Measurements from ENCODE around the gene COPA. TPM values are rescaled to one million over a fixed set of nuclear protein-coding genes. Genes with fewer than 3 reads are reported as not detected.

The COPA gene
- total RNA-seq, 1 donor from 2014 or later: 143 TPM

- TF ChIP-seq CTCF (IDR thresholded peaks at IDR 0.05; ENCODE audit: unreplicated experiment): no peak
- H3K27ac Mint-ChIP-seq: peak within 1 kb of the TSS; percentile 96
- peak; percentile 83 for DNase-seq (ENCODE audit: low spot score, unreplicated experiment)
- H3K36me3 Mint-ChIP-seq (ENCODE audit: insufficient read depth): peaks cover 13% of the 10 kb centered on the region
- H3K4me1 Mint-ChIP-seq (ENCODE audit: low read depth): peaks cover 11% of the 10 kb centered on the region
- peak within 1 kb of the TSS; percentile 89 for H3K4me3 Mint-ChIP-seq (ENCODE audit: low read depth)
- no peaks in the 10 kb centered on the region for H3K27me3 Mint-ChIP-seq
- no peaks in the 10 kb centered on the region for H3K9me3 Mint-ChIP-seq (ENCODE audit: low read depth)
Measured at GRCh38 chr1:160284782-160285344, 58.2 kb downstream of the COPA start, which contains the start of gene PEX19. TSS of gene PEX19 (minus strand) at chr1:160285133. CDS start at chr1:160285124, 9 bp downstream.

GRCh38 chr1:160284220-160284781 lies 58.7 kb downstream of the COPA start:
- Mint-ChIP-seq H3K27ac (peak overlapping the region; percentile 96), H3K27me3 (no peaks in the 10 kb centered on the region), H3K9me3 (ENCODE audit: low read depth) (no peaks in the 10 kb centered on the region), H3K4me1 (ENCODE audit: low read depth) (peaks cover 11% of the 10 kb centered on the region), H3K4me3 (ENCODE audit: low read depth) (peak overlapping the region; percentile 89), H3K36me3 (ENCODE audit: insufficient read depth) (peaks cover 13% of the 10 kb centered on the region)
- no peak for TF ChIP-seq CTCF (IDR thresholded peaks at IDR 0.05; ENCODE audit: unreplicated experiment)
- DNase-seq (ENCODE audit: low spot score, unreplicated experiment): no peak

GRCh38 chr1:160282807-160283206 lies 60.2 kb downstream of the COPA start:
- peaks cover 15% of the 10 kb centered on the region for H3K36me3 Mint-ChIP-seq (ENCODE audit: insufficient read depth)
- no peaks in the 10 kb centered on the region for H3K27me3 Mint-ChIP-seq
- H3K4me1 Mint-ChIP-seq (ENCODE audit: low read depth): peaks cover 11% of the 10 kb centered on the region
- H3K9me3 Mint-ChIP-seq (ENCODE audit: low read depth): no peaks in the 10 kb centered on the region
- H3K27ac Mint-ChIP-seq: no peak overlapping the region
- no peak for TF ChIP-seq CTCF (IDR thresholded peaks at IDR 0.05; ENCODE audit: unreplicated experiment)
- no peak for DNase-seq (ENCODE audit: low spot score, unreplicated experiment)
- H3K4me3 Mint-ChIP-seq (ENCODE audit: low read depth): no peak overlapping the region

DNA sequence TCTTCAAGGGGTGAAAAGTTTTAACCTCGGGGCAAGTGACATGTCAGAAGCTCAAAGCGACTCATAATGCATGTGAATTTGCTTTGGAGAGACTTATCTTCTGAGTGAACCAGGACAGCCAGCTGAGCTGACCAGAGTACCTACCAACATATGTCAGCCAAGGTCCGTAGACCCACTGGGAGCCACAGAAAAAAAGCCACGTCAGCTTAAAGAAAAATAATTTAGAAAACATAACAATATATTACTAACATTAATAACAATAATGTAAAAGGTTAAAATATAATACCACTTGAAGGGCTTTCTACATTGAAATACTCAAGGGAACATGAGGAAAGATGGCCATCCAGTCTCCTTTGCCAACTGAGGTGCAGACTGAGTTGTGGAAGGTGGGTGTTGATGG lies 65.1 kb downstream of the COPA start:
- Mint-ChIP-seq H3K4me1 (ENCODE audit: low read depth) (no peaks in the 10 kb centered on the region), H3K27me3 (no peaks in the 10 kb centered on the region), H3K9me3 (ENCODE audit: low read depth) (no peaks in the 10 kb centered on the region), H3K27ac (no peak overlapping the region), H3K36me3 (ENCODE audit: insufficient read depth) (peaks cover 15% of the 10 kb centered on the region), H3K4me3 (ENCODE audit: low read depth) (no peak overlapping the region)
- TF ChIP-seq CTCF (IDR thresholded peaks at IDR 0.05; ENCODE audit: unreplicated experiment): no peak
- no peak for DNase-seq (ENCODE audit: low spot score, unreplicated experiment)

GRCh38 chr1:160277330-160277729 lies 65.7 kb downstream of the COPA start:
- Mint-ChIP-seq H3K9me3 (ENCODE audit: low read depth) (no peaks in the 10 kb centered on the region), H3K27ac (no peak overlapping the region), H3K4me1 (ENCODE audit: low read depth) (no peaks in the 10 kb centered on the region), H3K4me3 (ENCODE audit: low read depth) (no peak overlapping the region), H3K36me3 (ENCODE audit: insufficient read depth) (peaks cover 12% of the 10 kb centered on the region), H3K27me3 (no peaks in the 10 kb centered on the region)
- TF ChIP-seq CTCF (IDR thresholded peaks at IDR 0.05; ENCODE audit: unreplicated experiment): no peak
- no peak for DNase-seq (ENCODE audit: low spot score, unreplicated experiment)

Data from progenitor cell of endocrine pancreas (in vitro differentiated cells).